HepG2 (cell line): ENCODE measurements around the gene GRAMD4. TPM values are rescaled to one million over a fixed set of nuclear protein-coding genes. Genes with fewer than 3 reads are reported as not detected.

Experiments used
- ATF6 ChIP-seq: sonication (generic); formaldehyde crosslinking; conservative IDR thresholded peaks from 2 replicates; pipeline ENCODE4 v1.4.0; 2020; ENCODE audit warnings: missing genetic modification reagents
- DDIT3 ChIP-seq: sonication (generic); formaldehyde crosslinking; IDR thresholded peaks from 2 replicates; pipeline ENCODE4 v1.4.0; 2020; ENCODE audit warnings: mild to moderate bottlenecking, missing genetic modification reagents
- FLYWCH1 ChIP-seq: sonication (generic); formaldehyde crosslinking; IDR thresholded peaks from 2 replicates; pipeline ENCODE4 v1.8.1; 2023; ENCODE audit warnings: mild to moderate bottlenecking, missing genetic modification reagents
- HNRNPLL ChIP-seq: fragments of 200-400 bp; formaldehyde crosslinking; IDR thresholded peaks from 2 replicates; pipeline ENCODE4 v1.6.1; 2017; ENCODE audit warnings: mild to moderate bottlenecking, low read depth, low read length; ENCODE audit not compliant: poor library complexity, severe bottlenecking
- HOXD1 ChIP-seq: sonication (generic); formaldehyde crosslinking; IDR thresholded peaks from 2 replicates; pipeline ENCODE4 v1.5.0; 2020; ENCODE audit warnings: missing genetic modification reagents
- JUNB ChIP-seq: sonication (generic); formaldehyde crosslinking; IDR thresholded peaks from 2 replicates; pipeline ENCODE4 v1.8.0; 2022; ENCODE audit warnings: missing genetic modification reagents, mild to moderate bottlenecking, borderline replicate concordance
- MEF2D ChIP-seq: sonication (generic); formaldehyde crosslinking; IDR thresholded peaks from 2 replicates; pipeline ENCODE4 v1.5.1; 2020; ENCODE audit warnings: mild to moderate bottlenecking, missing genetic modification reagents
- MXD1 ChIP-seq: sonication (generic); formaldehyde crosslinking; IDR thresholded peaks from 2 replicates; pipeline ENCODE4 v1.4.0; 2020; ENCODE audit warnings: mild to moderate bottlenecking, missing genetic modification reagents
- RAD51 ChIP-seq: fragments of 450-650 bp; IDR thresholded peaks from 2 replicates; pipeline ENCODE4 v1.6.1; 2016; ENCODE audit warnings: borderline replicate concordance
- RARG ChIP-seq: sonication (generic); formaldehyde crosslinking; IDR thresholded peaks from 2 replicates; pipeline ENCODE4 v1.4.0; 2020; ENCODE audit warnings: low read depth, mild to moderate bottlenecking, missing genetic modification reagents
- SAFB2 ChIP-seq: sonication (generic); formaldehyde crosslinking; IDR thresholded peaks from 2 replicates; pipeline ENCODE4 v1.5.1; 2020; ENCODE audit warnings: missing genetic modification reagents, low read depth, mild to moderate bottlenecking, borderline replicate concordance
- SP5 ChIP-seq: IDR thresholded peaks from 2 replicates; pipeline ENCODE4 v1.6.1; 2016; ENCODE audit warnings: low read depth, borderline replicate concordance
- SRSF9 ChIP-seq: fragments of 200-400 bp; formaldehyde crosslinking; IDR thresholded peaks from 2 replicates; pipeline ENCODE4 v1.6.1; 2018; ENCODE audit warnings: borderline replicate concordance, mild to moderate bottlenecking, low read depth, low read length; ENCODE audit not compliant: insufficient read depth, poor library complexity, severe bottlenecking
- TCF7L2 ChIP-seq: IDR thresholded peaks from 2 replicates; pipeline ENCODE4 v1.6.1; 2011; ENCODE audit warnings: mild to moderate bottlenecking, low read depth, low read length, moderate library complexity
- YEATS4 ChIP-seq: sonication (generic); formaldehyde crosslinking; IDR thresholded peaks from 2 replicates; pipeline ENCODE4 v1.4.0; 2020; ENCODE audit warnings: missing genetic modification reagents, borderline replicate concordance
- ZBTB14 ChIP-seq: sonication (generic); formaldehyde crosslinking; IDR thresholded peaks from 2 replicates; pipeline ENCODE4 v1.4.0; 2020; ENCODE audit warnings: missing genetic modification reagents
- ZNF331 ChIP-seq: sonication (generic); formaldehyde crosslinking; IDR thresholded peaks from 2 replicates; pipeline ENCODE4 v1.4.0; 2020; ENCODE audit warnings: missing genetic modification reagents
- ZNF362 ChIP-seq: sonication (generic); formaldehyde crosslinking; IDR thresholded peaks from 2 replicates; pipeline ENCODE4 v1.4.0; 2020; ENCODE audit warnings: missing genetic modification reagents, mild to moderate bottlenecking, borderline replicate concordance
- ZNF615 ChIP-seq: sonication (generic); formaldehyde crosslinking; IDR thresholded peaks from 2 replicates; pipeline ENCODE4 v1.5.0; 2020; ENCODE audit warnings: mild to moderate bottlenecking, missing genetic modification reagents, borderline replicate concordance
- ZNF83 ChIP-seq: sonication (generic); formaldehyde crosslinking; IDR thresholded peaks from 2 replicates; pipeline ENCODE4 v1.4.0; 2020; ENCODE audit warnings: missing genetic modification reagents, mild to moderate bottlenecking, borderline replicate concordance
- polyA plus RNA-seq, 8 experiments: library from polyadenylated mRNA; depleted of rRNA in 3 of 8; stranded (reverse) in 7 of 8; unstranded in 1 of 8; fragments of >200 nt; fragmentation: Illumina TruSeq in 4 of 8; extraction: Trizol in 4 of 8; gene quantifications; 2 replicates each; pipeline versions ENCODE4 v1.2.1 to v1.2.3, GENCODE V29; 2011 to 2016; ENCODE audit warnings: low read depth in 4 of 8, missing spikeins in 1 of 8, mixed read lengths in 1 of 8; ENCODE audit not compliant: insufficient read depth in 1 of 8
- total RNA-seq, 5 experiments: library from RNA; depleted of rRNA; stranded (reverse); fragments of >200 nt; fragmentation: Illumina TruSeq; extraction: Trizol; gene quantifications; 2 replicates each; pipeline ENCODE4 v1.2.3, GENCODE V29; 2016; ENCODE audit warnings: low read depth in 1 of 5
- TF ChIP-seq, protein P1 (sequence below): sonication (generic); formaldehyde crosslinking; IDR thresholded peaks from 2 replicates; pipeline ENCODE4 v1.4.0; 2020; ENCODE audit warnings: mild to moderate bottlenecking, missing genetic modification reagents
- TF ChIP-seq, protein P2 (sequence below): conservative IDR thresholded peaks from 2 replicates; pipeline ENCODE4 v1.6.1; 2018; ENCODE audit warnings: missing genetic modification reagents

GRAMD4 gene
- total and polyA plus RNA-seq, 2 of the 13 experiments (the other 11 are each of a cell fraction or from before 2014, with no cell fraction given): 15.2 to 15.7 TPM

DNA sequence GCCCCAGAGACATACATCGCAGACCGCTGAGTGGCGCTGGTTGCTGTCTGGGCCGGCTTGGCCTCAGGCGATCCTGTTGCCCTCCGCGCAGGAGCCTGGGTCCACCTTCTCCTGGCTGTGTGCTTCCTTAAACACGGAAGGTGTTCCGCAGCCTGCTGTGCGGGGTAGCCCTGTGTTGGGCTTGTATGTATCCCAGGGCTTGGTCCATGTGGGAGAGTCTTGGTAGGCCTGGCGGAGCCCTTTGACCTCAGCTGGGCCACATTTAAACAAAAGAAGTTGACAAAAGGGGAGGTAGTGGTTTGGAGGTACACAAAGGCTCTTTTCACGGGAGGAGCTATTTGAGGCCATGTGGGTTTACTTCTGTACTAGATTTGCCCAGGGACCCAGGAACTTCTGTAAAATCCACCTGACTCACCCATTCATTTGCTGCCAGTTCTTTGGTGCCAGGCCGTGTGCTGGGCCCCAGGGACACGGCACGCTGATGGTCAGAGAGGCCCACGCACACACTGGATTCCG, 11.0 kb upstream of the GRAMD4 start (continued):
- TF ChIP-seq ZBTB14 (CRISPR knock-in tag) (no peak), SP5 (CRISPR knock-in tag) (peak; percentile 75; the same call in 1 of the 2 replicates), FLYWCH1 (CRISPR knock-in tag) (no peak), SRSF9 (no peak), HNRNPLL (peak; percentile 45), ZNF362 (CRISPR knock-in tag) (peak; percentile 62; the same call in 1 of the 2 replicates), ZNF615 (CRISPR knock-in tag) (no peak), ZNF83 (no peak), MXD1 (CRISPR knock-in tag) (no peak), DDIT3 (CRISPR knock-in tag) (no peak), TCF7L2 (no peak), ATF6 (CRISPR knock-in tag) (no peak), RARG (CRISPR knock-in tag) (no peak), JUNB (CRISPR knock-in tag) (no peak), HOXD1 (no peak; the same call in 1 of the 2 replicates), RAD51 (no peak), MEF2D (CRISPR knock-in tag) (peak; percentile 89), SAFB2 (CRISPR knock-in tag) (no peak), YEATS4 (peak; percentile 53; the same call in 1 of the 2 replicates), ZNF331 (CRISPR knock-in tag) (peak; percentile 52)
- TF ChIP-seq, protein P1, sequence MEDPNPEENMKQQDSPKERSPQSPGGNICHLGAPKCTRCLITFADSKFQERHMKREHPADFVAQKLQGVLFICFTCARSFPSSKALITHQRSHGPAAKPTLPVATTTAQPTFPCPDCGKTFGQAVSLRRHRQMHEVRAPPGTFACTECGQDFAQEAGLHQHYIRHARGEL (CRISPR knock-in tag): no peak
- TF ChIP-seq, protein P2, sequence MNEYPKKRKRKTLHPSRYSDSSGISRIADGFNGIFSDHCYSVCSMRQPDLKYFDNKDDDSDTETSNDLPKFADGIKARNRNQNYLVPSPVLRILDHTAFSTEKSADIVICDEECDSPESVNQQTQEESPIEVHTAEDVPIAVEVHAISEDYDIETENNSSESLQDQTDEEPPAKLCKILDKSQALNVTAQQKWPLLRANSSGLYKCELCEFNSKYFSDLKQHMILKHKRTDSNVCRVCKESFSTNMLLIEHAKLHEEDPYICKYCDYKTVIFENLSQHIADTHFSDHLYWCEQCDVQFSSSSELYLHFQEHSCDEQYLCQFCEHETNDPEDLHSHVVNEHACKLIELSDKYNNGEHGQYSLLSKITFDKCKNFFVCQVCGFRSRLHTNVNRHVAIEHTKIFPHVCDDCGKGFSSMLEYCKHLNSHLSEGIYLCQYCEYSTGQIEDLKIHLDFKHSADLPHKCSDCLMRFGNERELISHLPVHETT (CRISPR knock-in tag): 0 out of 2 replicates have a peak, but pooled peaks have one; percentile 55
